ENCODE results near the gene NEMF. TPM values are rescaled to one million over a fixed set of nuclear protein-coding genes. Genes with fewer than 3 reads are reported as not detected.

Gene NEMF
- total RNA-seq, 1 experiment from 2014 or later, result 57.7 TPM

GRCh38 chr14:49888293-49888692 lies 35.7 kb upstream of the NEMF start:
- intact Hi-C loops (cut with micrococcal nuclease), result no loop called here
- H3K9ac ChIP-seq (ENCODE audit: low read length), result no peak overlapping the region
- no peaks in the 10 kb centered on the region for H3K9me2 ChIP-seq (ENCODE audit: insufficient read depth)
- H3K27me3 ChIP-seq (ENCODE audit: insufficient read depth, low read length), result no peaks in the 10 kb centered on the region
- no peaks in the 10 kb centered on the region for H3K36me3 ChIP-seq (ENCODE audit: control insufficient read depth in 1 of 2, insufficient read depth in 2 of 2, low read length in 2 of 2)
- CTCF ChIA-PET, result interaction anchor here (1.2 kb wide), 1 partner anchor 8 kb away, joined by 5 read pairs; no protein-coding TSS in a partner anchor
- H3K4me3 ChIP-seq (replicated peaks in 1 of 2; ENCODE audit: low read depth in 1 of 2, low read length in 2 of 2), result no peak overlapping the region
- no peak for ATAC-seq
- H3K4me1 ChIP-seq (ENCODE audit: control insufficient read depth in 1 of 2, insufficient read depth in 2 of 2, low read length in 2 of 2), result peaks cover 6 to 11% of the 10 kb centered on the region in 2 experiments
- H3K79me2 ChIP-seq (ENCODE audit: insufficient read depth, low read length), result peaks cover 9% of the 10 kb centered on the region
- POLR2A ChIA-PET, result interaction anchor here (0.9 to 1.2 kb wide), 2 partner anchors 9 to 20 kb away, joined by 3 to 5 read pairs; no protein-coding TSS in a partner anchor
- TF ChIP-seq MAX (IDR thresholded peaks at IDR 0.05), result no peak
- TF ChIP-seq SRF (IDR thresholded peaks at IDR 0.05; ENCODE audit: low read depth), result no peak
- TF ChIP-seq ATF3 (IDR thresholded peaks at IDR 0.05), result no peak
- TF ChIP-seq ZFX (IDR thresholded peaks at IDR 0.05), result no peak
- TF ChIP-seq POLR2A (IDR thresholded peaks at IDR 0.05; ENCODE audit: borderline replicate concordance, extremely low read depth, insufficient read depth, insufficient read length), result no peak
- no TSS peak for BruUV-seq (replicated peaks)
- H3K4me2 ChIP-seq (ENCODE audit: low read length), result no peak overlapping the region
- H2AFZ ChIP-seq (ENCODE audit: low read depth, low read length, poor library complexity, severe bottlenecking), result no peak overlapping the region
- RAD21 ChIA-PET (ENCODE audit: low non-redundant PET in 1 of 2, low total read pairs in 2 of 2, uncharacterized antibody in 2 of 2, unreplicated experiment in 2 of 2), result no interaction called here
- no peak for DNase-seq (ENCODE audit: low read depth, low spot score)
- H4K20me1 ChIP-seq (ENCODE audit: insufficient read depth), result no peaks in the 10 kb centered on the region
- no peaks in the 10 kb centered on the region for H3K9me3 ChIP-seq (ENCODE audit: control insufficient read depth in 1 of 2, insufficient read depth in 1 of 2, low read depth in 1 of 2, low read length in 2 of 2)
- no peak overlapping the region for H3K27ac ChIP-seq (ENCODE audit: low read depth, low read length)

DNA sequence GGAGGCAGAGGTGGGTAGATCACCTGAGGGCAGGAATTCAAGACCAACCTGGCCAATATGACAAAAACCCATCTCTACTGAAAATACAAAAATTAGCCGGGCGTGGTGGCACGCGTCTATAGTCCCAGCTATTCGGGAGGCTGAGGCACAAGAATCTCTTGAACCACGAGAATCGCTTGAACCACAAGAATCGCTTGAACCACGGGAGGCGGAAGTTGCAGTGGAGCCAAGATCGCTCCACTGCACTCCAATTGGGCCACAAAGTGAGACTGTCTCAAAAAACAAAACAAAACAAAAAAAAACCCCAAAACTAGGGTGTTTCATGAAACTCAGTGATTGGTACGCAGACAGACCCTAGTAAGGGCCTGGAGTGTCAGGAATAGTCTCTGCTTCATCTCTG lies 33.9 kb upstream of the NEMF start:
- H3K36me3 ChIP-seq (ENCODE audit: control insufficient read depth in 1 of 2, insufficient read depth in 2 of 2, low read length in 2 of 2), result no peaks in the 10 kb centered on the region
- ATAC-seq (no peak), DNase-seq (ENCODE audit: low read depth, low spot score) (no peak)
- H3K9me2 ChIP-seq (ENCODE audit: insufficient read depth), result no peaks in the 10 kb centered on the region
- no peak overlapping the region for H3K27ac ChIP-seq (ENCODE audit: low read depth, low read length)
- CTCF ChIA-PET, result no interaction called here
- RAD21 ChIA-PET (ENCODE audit: low non-redundant PET in 1 of 2, low total read pairs in 2 of 2, uncharacterized antibody in 2 of 2, unreplicated experiment in 2 of 2), result no interaction called here
- H3K4me2 ChIP-seq (ENCODE audit: low read length), result no peak overlapping the region
- H3K4me3 ChIP-seq (replicated peaks in 1 of 2; ENCODE audit: low read depth in 1 of 2, low read length in 2 of 2), result no peak overlapping the region
- POLR2A ChIA-PET, result interaction anchor here (0.6 kb wide), 1 partner anchor 19 kb away, joined by 3 read pairs; no protein-coding TSS in a partner anchor
- no TSS peak for BruUV-seq (replicated peaks)
- H2AFZ ChIP-seq (ENCODE audit: low read depth, low read length, poor library complexity, severe bottlenecking), result no peak overlapping the region
- no peaks in the 10 kb centered on the region for H3K9me3 ChIP-seq (ENCODE audit: control insufficient read depth in 1 of 2, insufficient read depth in 1 of 2, low read depth in 1 of 2, low read length in 2 of 2)
- intact Hi-C loops (cut with micrococcal nuclease), result no loop called here
- no peaks in the 10 kb centered on the region for H4K20me1 ChIP-seq (ENCODE audit: insufficient read depth)
- no peak overlapping the region for H3K9ac ChIP-seq (ENCODE audit: low read length)
- no peaks in the 10 kb centered on the region for H3K79me2 ChIP-seq (ENCODE audit: insufficient read depth, low read length)
- no peak for TF ChIP-seq EGR1 (IDR thresholded peaks at IDR 0.05; ENCODE audit: low read depth)
- no peak for TF ChIP-seq ZBTB33 (IDR thresholded peaks at IDR 0.05; ENCODE audit: extremely low read depth, insufficient replicate concordance, low read length)
- no peak for TF ChIP-seq YY1 (IDR thresholded peaks at IDR 0.05; ENCODE audit: extremely low read depth, insufficient replicate concordance, low read depth, low read length)
- no peak for TF ChIP-seq RAD21 (IDR thresholded peaks at IDR 0.05; ENCODE audit: low read depth)
- TF ChIP-seq ZNF274 (IDR thresholded peaks at IDR 0.05; ENCODE audit: low read depth, low read length), result no peak
- no peak for TF ChIP-seq CBX3 (IDR thresholded peaks at IDR 0.05; ENCODE audit: low read depth)
- no peak for TF ChIP-seq POLR2A (IDR thresholded peaks at IDR 0.05; ENCODE audit: borderline replicate concordance, extremely low read depth, insufficient read depth, insufficient read length)
- TF ChIP-seq SRF (IDR thresholded peaks at IDR 0.05; ENCODE audit: low read depth), result no peak
- TF ChIP-seq, protein P1, sequence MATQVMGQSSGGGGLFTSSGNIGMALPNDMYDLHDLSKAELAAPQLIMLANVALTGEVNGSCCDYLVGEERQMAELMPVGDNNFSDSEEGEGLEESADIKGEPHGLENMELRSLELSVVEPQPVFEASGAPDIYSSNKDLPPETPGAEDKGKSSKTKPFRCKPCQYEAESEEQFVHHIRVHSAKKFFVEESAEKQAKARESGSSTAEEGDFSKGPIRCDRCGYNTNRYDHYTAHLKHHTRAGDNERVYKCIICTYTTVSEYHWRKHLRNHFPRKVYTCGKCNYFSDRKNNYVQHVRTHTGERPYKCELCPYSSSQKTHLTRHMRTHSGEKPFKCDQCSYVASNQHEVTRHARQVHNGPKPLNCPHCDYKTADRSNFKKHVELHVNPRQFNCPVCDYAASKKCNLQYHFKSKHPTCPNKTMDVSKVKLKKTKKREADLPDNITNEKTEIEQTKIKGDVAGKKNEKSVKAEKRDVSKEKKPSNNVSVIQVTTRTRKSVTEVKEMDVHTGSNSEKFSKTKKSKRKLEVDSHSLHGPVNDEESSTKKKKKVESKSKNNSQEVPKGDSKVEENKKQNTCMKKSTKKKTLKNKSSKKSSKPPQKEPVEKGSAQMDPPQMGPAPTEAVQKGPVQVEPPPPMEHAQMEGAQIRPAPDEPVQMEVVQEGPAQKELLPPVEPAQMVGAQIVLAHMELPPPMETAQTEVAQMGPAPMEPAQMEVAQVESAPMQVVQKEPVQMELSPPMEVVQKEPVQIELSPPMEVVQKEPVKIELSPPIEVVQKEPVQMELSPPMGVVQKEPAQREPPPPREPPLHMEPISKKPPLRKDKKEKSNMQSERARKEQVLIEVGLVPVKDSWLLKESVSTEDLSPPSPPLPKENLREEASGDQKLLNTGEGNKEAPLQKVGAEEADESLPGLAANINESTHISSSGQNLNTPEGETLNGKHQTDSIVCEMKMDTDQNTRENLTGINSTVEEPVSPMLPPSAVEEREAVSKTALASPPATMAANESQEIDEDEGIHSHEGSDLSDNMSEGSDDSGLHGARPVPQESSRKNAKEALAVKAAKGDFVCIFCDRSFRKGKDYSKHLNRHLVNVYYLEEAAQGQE (IDR thresholded peaks at IDR 0.05; ENCODE audit: low read depth), result no peak
- TF ChIP-seq JUND (IDR thresholded peaks at IDR 0.05), result no peak
- TF ChIP-seq POLR2AphosphoS5 (IDR thresholded peaks at IDR 0.05; ENCODE audit: low read depth, low read length), result no peak
- no peak for TF ChIP-seq SP1 (IDR thresholded peaks at IDR 0.05; ENCODE audit: low read depth)
- H3K4me1 ChIP-seq (ENCODE audit: control insufficient read depth in 1 of 2, insufficient read depth in 2 of 2, low read length in 2 of 2), result peaks cover 0 to 11% of the 10 kb centered on the region in 2 experiments; a peak in 2 of 4 replicates
- no peaks in the 10 kb centered on the region for H3K27me3 ChIP-seq (ENCODE audit: insufficient read depth, low read length)
